Erythroblast (primary cell): ENCODE measurements around the gene ZDHHC13.

Experiments used
- GATA1 ChIP-seq: IDR thresholded peaks from 2 replicates; pipeline ENCODE4 v1.6.1; 2011; ENCODE audit warnings: low read depth, mild to moderate bottlenecking, control low read depth, low read length, moderate library complexity
- POLR2A ChIP-seq: IDR thresholded peaks from 2 replicates; pipeline ENCODE4 v1.6.1; 2011; ENCODE audit warnings: mild to moderate bottlenecking, low read length

GRCh38 chr11:19220903-19221724 lies 104.1 kb downstream of the ZDHHC13 start:
- TF ChIP-seq POLR2A (no peak), GATA1 (no peak)
